HCT116 (cell line): ENCODE measurements around the gene MAPK8IP3. TPM values are rescaled to one million over a fixed set of nuclear protein-coding genes. Genes with fewer than 3 reads are reported as not detected.
A peak's percentile ranks its signal among the peaks of the same experiment; 100 is the strongest.

ENCODE experiments used
- ATAC-seq: fragments of 200-7000 bp; cut with Tn5 transposase; 2 replicates; pipeline ENCODE4 v1.9.1; 2020; ENCODE audit warnings: mild to moderate bottlenecking, moderate library complexity
- BruUV-seq: library from RNA; stranded (reverse); fragments of 400-500 nt; replicated peaks from 2 replicates; lab custom pipeline; 2021; lab: Mats Ljungman, UMichigan
- CTCF ChIA-PET: fragments of 300-600 bp; sonication (Branson Sonifier 250); formaldehyde crosslinking; loops from one replicate; lab custom pipeline; 2021; ENCODE audit warnings: antibody characterized with exemption; lab: Charles Lee
- POLR2A ChIA-PET: fragments of 300-600, 350-600 bp; sonication (Branson Sonifier 250); formaldehyde crosslinking; loops from one replicate; lab custom pipeline; 2021; ENCODE audit warnings: antibody characterized with exemption; lab: Charles Lee
- RAD21 ChIA-PET, 2 experiments: fragments of 300-600 bp; sonication (Branson Sonifier 250); formaldehyde crosslinking; loops; one replicate each; lab custom pipeline; 2023; ENCODE audit warnings: low total read pairs in 2 of 2; ENCODE audit not compliant: uncharacterized antibody in 2 of 2, unreplicated experiment in 2 of 2, low non-redundant PET in 1 of 2; lab: Charles Lee
- DNase-seq: peaks from one replicate; pipeline ENCODE4 v3.0.0-alpha.2; 2010; ENCODE audit warnings: low read depth, low spot score
- H2AFZ ChIP-seq: fragments of 200-600 bp; shearing (Covaris generic), sonication (generic); 2 replicates; pipeline ENCODE4 v1.6.1; 2017; ENCODE audit warnings: low read depth, mixed run types, mixed read lengths, antibody characterized with exemption, low read length; ENCODE audit not compliant: poor library complexity, severe bottlenecking
- H3K27ac ChIP-seq: 2 replicates; pipeline ENCODE4 v1.5.1; 2012; ENCODE audit warnings: low read depth, low read length
- H3K27me3 ChIP-seq: fragments of 200-600 bp; sonication (generic); 2 replicates; pipeline ENCODE4 v1.6.1; 2016; ENCODE audit warnings: mixed run types, low read length, mixed read lengths; ENCODE audit not compliant: insufficient read depth
- H3K36me3 ChIP-seq, 2 experiments: fragments of 200-500 bp in 1 of 2; fragments of 200-600 bp in 1 of 2; sonication (Bioruptor generic) in 1 of 2; sonication (generic) in 1 of 2; 2 replicates each; pipeline versions ENCODE4 v1.5.1 to v1.6.1; 2014 to 2016; ENCODE audit warnings: low read length in 2 of 2, inconsistent platforms in 1 of 2, mixed read lengths in 1 of 2, mixed run types in 1 of 2; ENCODE audit not compliant: insufficient read depth in 2 of 2, control insufficient read depth in 1 of 2
- H3K4me1 ChIP-seq, 2 experiments: fragments of 200-600 bp in 1 of 2; sonication (generic) in 1 of 2; 2 replicates each; pipeline versions ENCODE4 v1.5.1 to v1.6.1; 2012 to 2017; ENCODE audit warnings: low read length in 2 of 2, inconsistent platforms in 1 of 2, mild to moderate bottlenecking in 1 of 2, mixed read lengths in 1 of 2, mixed run types in 1 of 2, moderate library complexity in 1 of 2; ENCODE audit not compliant: insufficient read depth in 2 of 2, control insufficient read depth in 1 of 2
- H3K4me2 ChIP-seq: fragments of 200-600 bp; sonication (generic); 2 replicates; pipeline ENCODE4 v1.6.1; 2017; ENCODE audit warnings: mixed run types, low read length, mixed read lengths
- H3K4me3 ChIP-seq, 2 experiments: fragments of 200-600 bp in 1 of 2; sonication (generic) in 1 of 2; replicated peaks in 1 of 2; 2 replicates each; pipeline ENCODE4 v1.5.1; 2011 to 2016; ENCODE audit warnings: low read length in 2 of 2, control low read depth in 1 of 2, low read depth in 1 of 2, mild to moderate bottlenecking in 1 of 2, mixed read lengths in 1 of 2, mixed run types in 1 of 2
- H3K79me2 ChIP-seq: fragments of 200-600 bp; sonication (generic); 2 replicates; pipeline ENCODE4 v1.6.1; 2017; ENCODE audit warnings: mild to moderate bottlenecking, mixed run types, low read length, moderate library complexity, mixed read lengths; ENCODE audit not compliant: insufficient read depth
- H3K9ac ChIP-seq: fragments of 200-600 bp; sonication (generic); 2 replicates; pipeline ENCODE4 v1.6.1; 2016; ENCODE audit warnings: low read length, mixed read lengths
- H3K9me2 ChIP-seq: fragments of 200-600 bp; sonication (generic), shearing (Covaris generic); 2 replicates; pipeline ENCODE4 v1.6.1; 2017; ENCODE audit warnings: mixed run types, mild to moderate bottlenecking, moderate library complexity; ENCODE audit not compliant: insufficient read depth
- H3K9me3 ChIP-seq, 2 experiments: fragments of 200-500 bp in 1 of 2; fragments of 200-600 bp in 1 of 2; sonication (Bioruptor generic) in 1 of 2; sonication (generic) in 1 of 2; 2 replicates each; pipeline ENCODE4 v1.6.1; 2014 to 2017; ENCODE audit warnings: low read length in 2 of 2, mixed read lengths in 2 of 2, inconsistent platforms in 1 of 2, low read depth in 1 of 2, mild to moderate bottlenecking in 1 of 2, mixed run types in 1 of 2, moderate library complexity in 1 of 2; ENCODE audit not compliant: control insufficient read depth in 1 of 2, insufficient read depth in 1 of 2
- H4K20me1 ChIP-seq: fragments of 200-600 bp; sonication (generic), shearing (Covaris generic); 2 replicates; pipeline ENCODE4 v1.6.1; 2017; ENCODE audit warnings: mixed run types, mild to moderate bottlenecking, moderate library complexity; ENCODE audit not compliant: insufficient read depth
- EGR1 ChIP-seq: IDR thresholded peaks from 2 replicates; pipeline ENCODE4 v1.6.1; 2012; ENCODE audit warnings: low read depth
- EZH2 ChIP-seq: fragments of 200-600 bp; sonication (generic); IDR thresholded peaks from 2 replicates; pipeline ENCODE4 v1.6.1; 2017; ENCODE audit warnings: antibody characterized with exemption, mixed run types
- POLR2A ChIP-seq: IDR thresholded peaks from 2 replicates; pipeline ENCODE4 v1.7.0; 2011; ENCODE audit warnings: borderline replicate concordance; ENCODE audit not compliant: insufficient read depth, insufficient read length; ENCODE audit errors: extremely low read depth
- POLR2AphosphoS5 ChIP-seq: IDR thresholded peaks from 2 replicates; pipeline ENCODE4 v1.6.1; 2011; ENCODE audit warnings: mild to moderate bottlenecking, low read depth, low read length, moderate library complexity
- RAD21 ChIP-seq: IDR thresholded peaks from 2 replicates; pipeline ENCODE4 v1.6.1; 2012; ENCODE audit warnings: low read depth, mild to moderate bottlenecking
- YY1 ChIP-seq: IDR thresholded peaks from 2 replicates; pipeline ENCODE4 v1.6.1; 2011; ENCODE audit warnings: low read length, low read depth, moderate library complexity, mild to moderate bottlenecking; ENCODE audit not compliant: insufficient replicate concordance; ENCODE audit errors: extremely low read depth
- ZFX ChIP-seq: fragments of 450-650 bp; IDR thresholded peaks from 2 replicates; pipeline ENCODE4 v1.6.1; 2017
- ZNF274 ChIP-seq: fragments of 200-500 bp; sonication (Bioruptor generic); IDR thresholded peaks from 2 replicates; pipeline ENCODE4 v1.6.1; 2014; ENCODE audit warnings: mild to moderate bottlenecking, low read depth, low read length, inconsistent platforms
- intact Hi-C: fragments of 100-400 bp; cut with micrococcal nuclease; formaldehyde crosslinking; loops from 2 replicates; pipeline ENCODE4 v1.10.0; 2022
- total RNA-seq: library from RNA; stranded (reverse); gene quantifications from one replicate; pipeline ENCODE4 v1.2.1, GENCODE V29; 2021; ENCODE audit not compliant: unreplicated experiment
- TF ChIP-seq, protein P1 (sequence below), 3 experiments: fragments of 200-600 bp in 1 of 3; sonication (generic) in 1 of 3; IDR thresholded peaks in 2 of 3; conservative IDR thresholded peaks in 1 of 3; 2 replicates each; pipeline ENCODE4 v1.5.1; 2012 to 2017; ENCODE audit warnings: low read depth in 2 of 3, low read length in 2 of 3, antibody characterized with exemption in 1 of 3, borderline replicate concordance in 1 of 3, control low read depth in 1 of 3, mild to moderate bottlenecking in 1 of 3, mixed read lengths in 1 of 3, mixed run types in 1 of 3, moderate library complexity in 1 of 3; ENCODE audit not compliant: insufficient read depth in 1 of 3
- TF ChIP-seq, protein P2 (sequence below): IDR thresholded peaks from 2 replicates; pipeline ENCODE4 v1.6.1; 2012

The MAPK8IP3 gene
- total RNA-seq, 1 experiment from 2014 or later, result 75.3 TPM

DNA sequence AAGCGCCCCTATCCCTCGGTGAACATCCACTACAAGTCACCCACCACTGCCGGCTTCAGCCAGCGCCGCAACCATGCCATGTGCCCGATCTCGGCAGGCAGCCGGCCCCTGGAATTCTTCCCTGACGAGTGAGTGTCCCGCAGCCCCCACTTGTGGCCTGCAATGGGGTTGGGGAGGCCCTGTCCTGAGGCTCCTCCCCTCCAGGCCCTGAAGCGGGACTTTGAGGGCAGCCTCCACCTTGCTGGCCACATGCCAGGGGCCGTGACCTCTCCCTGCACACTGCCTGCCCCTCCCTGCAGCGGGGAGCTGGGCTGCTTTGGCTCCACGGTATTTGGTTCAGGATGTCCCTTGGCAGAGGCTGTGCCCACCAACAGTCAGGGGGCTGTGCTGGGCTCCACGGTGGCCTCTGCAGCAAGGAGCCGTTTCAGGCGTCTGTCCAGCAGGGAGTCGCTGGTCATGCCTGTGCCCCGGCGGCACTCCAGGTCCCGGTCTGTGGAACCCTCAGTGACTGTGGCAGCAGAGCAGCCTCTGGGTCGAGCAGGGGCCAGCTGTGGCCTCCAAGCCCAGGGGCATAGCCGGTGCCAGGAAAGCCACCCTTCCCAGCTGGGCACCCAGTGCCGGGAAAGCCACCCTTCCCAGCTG, 57.0 kb downstream of the MAPK8IP3 start:
- peaks cover 5 to 13% of the 10 kb centered on the region in 2 experiments; a peak in 2 of 4 replicates for H3K36me3 ChIP-seq
- DNase-seq (no peak), ATAC-seq (peak; percentile 8)
- H3K27ac ChIP-seq, result peak overlapping the region; percentile 43; the same call in 1 of the 2 replicates
- ChIA-PET RAD21 (no interaction called here), CTCF (no interaction called here)
- no peak overlapping the region for H3K4me2 ChIP-seq
- no peaks in the 10 kb centered on the region for H3K79me2 ChIP-seq
- no peaks in the 10 kb centered on the region for H4K20me1 ChIP-seq
- no peaks in the 10 kb centered on the region for H3K27me3 ChIP-seq
- H3K9me2 ChIP-seq, result no peaks in the 10 kb centered on the region
- H3K4me3 ChIP-seq, result no peak overlapping the region
- TF ChIP-seq YY1, result no peak
- TF ChIP-seq EGR1, result no peak
- TF ChIP-seq ZFX, result no peak
- TF ChIP-seq POLR2AphosphoS5, result no peak
- TF ChIP-seq, all 23 proteins: peak for 0
- POLR2A ChIA-PET, result no interaction called here
- Histone ChIP-seq H2AFZ (no peak overlapping the region), H3K9me3 (no peaks in the 10 kb centered on the region), H3K9ac (no peak overlapping the region), H3K4me1 (peaks cover 8 to 15% of the 10 kb centered on the region in 2 experiments; a peak in 3 of 4 replicates)
- no TSS peak for BruUV-seq
- intact Hi-C loops, result no loop called here

DNA sequence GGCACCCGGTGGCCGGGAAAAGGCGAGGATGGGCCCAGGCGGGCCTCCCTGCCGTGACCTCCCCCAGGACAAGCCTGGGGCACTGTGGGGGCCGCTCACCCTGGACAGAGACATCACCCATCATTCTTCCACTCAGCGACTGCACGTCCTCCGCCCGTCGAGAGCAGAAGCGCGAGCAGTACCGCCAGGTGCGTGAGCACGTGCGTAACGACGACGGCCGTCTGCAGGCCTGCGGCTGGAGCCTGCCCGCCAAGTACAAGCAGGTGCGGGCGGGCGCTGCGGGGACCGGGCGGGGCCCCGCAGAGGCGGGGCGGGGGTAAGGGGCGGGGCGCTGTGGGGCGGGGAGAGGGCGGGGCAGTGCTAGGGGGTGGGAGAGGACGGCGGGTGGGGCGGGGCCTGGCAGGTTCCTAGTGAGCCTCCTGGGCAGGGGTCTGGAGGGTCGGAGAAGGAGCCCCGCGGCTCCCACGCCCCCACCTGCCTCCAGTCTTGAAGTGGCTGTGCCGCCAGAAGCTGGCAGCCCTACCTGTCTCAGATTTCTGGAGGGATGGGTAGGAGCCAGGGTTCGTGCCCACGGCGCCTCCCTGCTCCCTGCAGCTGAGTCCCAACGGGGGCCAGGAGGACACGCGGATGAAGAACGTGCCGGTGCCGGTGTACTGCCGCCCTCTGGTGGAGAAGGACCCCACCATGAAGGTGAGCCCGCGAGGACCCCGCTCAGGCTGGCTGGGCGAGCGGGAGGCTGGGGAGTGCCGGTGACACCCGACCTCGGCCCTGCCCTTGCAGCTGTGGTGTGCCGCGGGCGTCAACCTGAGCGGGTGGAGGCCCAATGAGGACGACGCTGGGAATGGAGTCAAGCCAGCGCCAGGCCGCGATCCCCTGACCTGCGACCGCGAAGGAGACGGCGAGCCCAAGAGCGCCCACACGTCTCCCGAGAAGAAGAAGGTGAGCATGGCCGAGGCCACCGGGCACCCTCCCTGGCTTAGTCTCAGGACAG, 57.8 kb downstream of the MAPK8IP3 start:
- no peaks in the 10 kb centered on the region for H3K79me2 ChIP-seq
- H3K4me1 ChIP-seq, result peaks cover 8 to 15% of the 10 kb centered on the region in 2 experiments; a peak in 3 of 4 replicates
- BruUV-seq, result no TSS peak
- TF ChIP-seq, protein P1, sequence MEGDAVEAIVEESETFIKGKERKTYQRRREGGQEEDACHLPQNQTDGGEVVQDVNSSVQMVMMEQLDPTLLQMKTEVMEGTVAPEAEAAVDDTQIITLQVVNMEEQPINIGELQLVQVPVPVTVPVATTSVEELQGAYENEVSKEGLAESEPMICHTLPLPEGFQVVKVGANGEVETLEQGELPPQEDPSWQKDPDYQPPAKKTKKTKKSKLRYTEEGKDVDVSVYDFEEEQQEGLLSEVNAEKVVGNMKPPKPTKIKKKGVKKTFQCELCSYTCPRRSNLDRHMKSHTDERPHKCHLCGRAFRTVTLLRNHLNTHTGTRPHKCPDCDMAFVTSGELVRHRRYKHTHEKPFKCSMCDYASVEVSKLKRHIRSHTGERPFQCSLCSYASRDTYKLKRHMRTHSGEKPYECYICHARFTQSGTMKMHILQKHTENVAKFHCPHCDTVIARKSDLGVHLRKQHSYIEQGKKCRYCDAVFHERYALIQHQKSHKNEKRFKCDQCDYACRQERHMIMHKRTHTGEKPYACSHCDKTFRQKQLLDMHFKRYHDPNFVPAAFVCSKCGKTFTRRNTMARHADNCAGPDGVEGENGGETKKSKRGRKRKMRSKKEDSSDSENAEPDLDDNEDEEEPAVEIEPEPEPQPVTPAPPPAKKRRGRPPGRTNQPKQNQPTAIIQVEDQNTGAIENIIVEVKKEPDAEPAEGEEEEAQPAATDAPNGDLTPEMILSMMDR (IDR thresholded peaks at IDR 0.05 in 2 of 3, conservative IDR thresholded peaks at IDR 0.05 in 1 of 3; ENCODE audit: borderline replicate concordance in 1 of 3, insufficient read depth in 1 of 3, low read depth in 2 of 3, low read length in 2 of 3), result peak in 2 of 3 experiments; percentile 49 to 57; a peak in 4 of 6 replicates
- TF ChIP-seq EGR1 (no peak), RAD21 (peak; percentile 69), EZH2 (no peak), ZNF274 (no peak), POLR2A (no peak)
- TF ChIP-seq, protein P2, sequence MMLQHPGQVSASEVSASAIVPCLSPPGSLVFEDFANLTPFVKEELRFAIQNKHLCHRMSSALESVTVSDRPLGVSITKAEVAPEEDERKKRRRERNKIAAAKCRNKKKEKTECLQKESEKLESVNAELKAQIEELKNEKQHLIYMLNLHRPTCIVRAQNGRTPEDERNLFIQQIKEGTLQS, result no peak
- TF ChIP-seq, all 23 proteins: peak for 2
- RAD21 ChIA-PET, result interaction anchor here in 1 of 2 experiments (0.6 to 1.3 kb wide), 2 partner anchors 86 to 267 kb away, joined by 3 to 13 read pairs; partner anchors contain the start of gene JPT2
- intact Hi-C loops, result no loop called here
- no peak for DNase-seq
- H2AFZ ChIP-seq, result no peak overlapping the region
- ATAC-seq, result peak; percentile 72
- H3K4me3 ChIP-seq, result no peak overlapping the region
- no peak overlapping the region for H3K9ac ChIP-seq
- POLR2A ChIA-PET, result no interaction called here
- CTCF ChIA-PET, result no interaction called here
- H4K20me1 ChIP-seq, result no peaks in the 10 kb centered on the region
- H3K36me3 ChIP-seq, result peaks cover 5 to 13% of the 10 kb centered on the region in 2 experiments; a peak in 2 of 4 replicates
- no peaks in the 10 kb centered on the region for H3K27me3 ChIP-seq
- no peaks in the 10 kb centered on the region for H3K9me2 ChIP-seq
- H3K4me2 ChIP-seq, result 0 out of 2 replicates have a peak overlapping the region, but pooled peaks have one; percentile 25
- H3K9me3 ChIP-seq, result no peaks in the 10 kb centered on the region
- peak overlapping the region; percentile 43; the same call in 1 of the 2 replicates for H3K27ac ChIP-seq
